ENCODE data around the gene MMP15. TPM values are rescaled to one million over a fixed set of nuclear protein-coding genes. Genes with fewer than 3 reads are reported as not detected.
A peak's percentile ranks its signal among the peaks of the same experiment; 100 is the strongest.
"Not testable (repeated sequence)": the region's sequence is repeated elsewhere in the genome, so short reads cannot be mapped to it uniquely, and the experiment has no call there.

Gene MMP15
- polyA plus RNA-seq, 1 of the 3 experiments (the other 2 are of a cell fraction) = 3.1 TPM

DNA sequence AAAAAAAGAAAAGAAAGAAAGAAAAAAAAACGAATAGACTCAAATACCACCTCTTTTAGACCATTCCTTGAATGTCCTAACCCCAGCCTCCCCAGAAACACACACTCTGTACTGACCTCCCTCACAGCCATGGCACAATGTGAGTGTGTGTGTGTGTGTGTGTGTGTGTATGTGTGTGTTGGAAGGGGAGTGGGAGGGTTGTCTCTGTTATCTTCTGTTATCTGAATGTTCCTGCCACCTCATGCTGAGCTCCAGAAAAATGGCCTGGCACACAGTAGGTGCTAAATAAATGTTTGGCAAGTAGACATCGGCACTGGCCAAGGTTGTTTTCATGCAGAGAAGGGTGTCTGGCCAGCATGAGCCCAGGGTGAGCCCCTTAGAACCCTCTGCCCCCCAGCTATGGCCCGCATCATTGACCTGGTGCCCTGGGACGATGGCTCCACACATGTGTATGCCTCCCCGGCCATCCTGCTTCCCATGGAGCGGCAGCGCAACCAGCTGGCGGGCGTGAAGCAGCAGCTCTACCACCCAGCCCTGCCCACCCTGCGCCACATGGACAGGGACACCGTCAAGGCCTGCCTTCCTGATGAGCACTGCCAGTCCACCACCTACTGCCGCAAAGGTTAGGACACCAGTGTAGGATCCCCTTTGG, 48.0 kb upstream of the MMP15 start:
- Histone ChIP-seq H3K9me3 (no peaks in the 10 kb centered on the region), H3K4me2 (no peak overlapping the region), H3K79me2 (ENCODE audit: insufficient read depth) (no peaks in the 10 kb centered on the region), H3K9ac (no peak overlapping the region), H3K36me3 (replicated peaks in 1 of 2; ENCODE audit: control insufficient read depth in 1 of 2, insufficient read depth in 2 of 2, low read length in 1 of 2) (no peaks in the 10 kb centered on the region), H3K4me1 (ENCODE audit: control insufficient read depth in 1 of 2, insufficient read depth in 2 of 2, low read depth in 1 of 2, low read length in 1 of 2) (no peaks in the 10 kb centered on the region), H3F3A (replicated peaks; ENCODE audit: insufficient read depth) (no peaks in the 10 kb centered on the region), H4K20me1 (ENCODE audit: insufficient read depth) (no peaks in the 10 kb centered on the region), H3K27me3 (ENCODE audit: insufficient read depth) (no peaks in the 10 kb centered on the region; the same call in 1 of the 2 replicates), H3K9me2 (no peaks in the 10 kb centered on the region), H2AFZ (ENCODE audit: low read depth) (no peak overlapping the region), H3K4me3 (ENCODE audit: low read depth in 2 of 2, low read length in 1 of 2) (no peak overlapping the region), H3K27ac (ENCODE audit: low read depth in 2 of 2, low read length in 1 of 2) (no peak overlapping the region)
- DNase-seq = peak; percentile 61
- ChIA-PET POLR2A (no interaction called here), CTCF (interaction anchor here (0.8 to 2.1 kb wide), 6 partner anchors 23 to 401 kb away, joined by 3 to 8 read pairs (median 4); partner anchors contain the start of gene ZNF319)
- TF ChIP-seq CTCF (IDR thresholded peaks at IDR 0.05) (peak; percentile 20; the same call in 1 of the 2 replicates), MXI1 (IDR thresholded peaks at IDR 0.05; ENCODE audit: low read depth, low read length) (no peak), RAD21 (IDR thresholded peaks at IDR 0.05; ENCODE audit: low read length) (peak; percentile 52), TAF1 (IDR thresholded peaks at IDR 0.05; ENCODE audit: borderline replicate concordance, low read depth, low read length) (no peak), POLR2AphosphoS5 (IDR thresholded peaks at IDR 0.05; ENCODE audit: low read depth, low read length) (no peak), IRF3 (IDR thresholded peaks at IDR 0.05; ENCODE audit: low read depth, low read length) (no peak), FOXJ3 (CRISPR knock-in tag; IDR thresholded peaks at IDR 0.05) (no peak), RCOR1 (IDR thresholded peaks at IDR 0.05; ENCODE audit: low read length) (no peak), RXRA (IDR thresholded peaks at IDR 0.05; ENCODE audit: borderline replicate concordance, low read depth) (no peak), SMC3 (IDR thresholded peaks at IDR 0.05; ENCODE audit: low read depth, low read length) (no peak), ELF1 (IDR thresholded peaks at IDR 0.05) (no peak), CHD2 (IDR thresholded peaks at IDR 0.05; ENCODE audit: low read length, partially characterized antibody) (no peak), NRF1 (IDR thresholded peaks at IDR 0.05; ENCODE audit: low read depth, low read length) (no peak)
- TF ChIP-seq, protein P1, sequence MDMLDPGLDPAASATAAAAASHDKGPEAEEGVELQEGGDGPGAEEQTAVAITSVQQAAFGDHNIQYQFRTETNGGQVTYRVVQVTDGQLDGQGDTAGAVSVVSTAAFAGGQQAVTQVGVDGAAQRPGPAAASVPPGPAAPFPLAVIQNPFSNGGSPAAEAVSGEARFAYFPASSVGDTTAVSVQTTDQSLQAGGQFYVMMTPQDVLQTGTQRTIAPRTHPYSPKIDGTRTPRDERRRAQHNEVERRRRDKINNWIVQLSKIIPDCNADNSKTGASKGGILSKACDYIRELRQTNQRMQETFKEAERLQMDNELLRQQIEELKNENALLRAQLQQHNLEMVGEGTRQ (IDR thresholded peaks at IDR 0.05; ENCODE audit: borderline replicate concordance, low read depth, low read length) = no peak
- TF ChIP-seq, protein P2, sequence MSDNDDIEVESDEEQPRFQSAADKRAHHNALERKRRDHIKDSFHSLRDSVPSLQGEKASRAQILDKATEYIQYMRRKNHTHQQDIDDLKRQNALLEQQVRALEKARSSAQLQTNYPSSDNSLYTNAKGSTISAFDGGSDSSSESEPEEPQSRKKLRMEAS (IDR thresholded peaks at IDR 0.05; ENCODE audit: low read depth) = no peak
- TF ChIP-seq, protein P3, sequence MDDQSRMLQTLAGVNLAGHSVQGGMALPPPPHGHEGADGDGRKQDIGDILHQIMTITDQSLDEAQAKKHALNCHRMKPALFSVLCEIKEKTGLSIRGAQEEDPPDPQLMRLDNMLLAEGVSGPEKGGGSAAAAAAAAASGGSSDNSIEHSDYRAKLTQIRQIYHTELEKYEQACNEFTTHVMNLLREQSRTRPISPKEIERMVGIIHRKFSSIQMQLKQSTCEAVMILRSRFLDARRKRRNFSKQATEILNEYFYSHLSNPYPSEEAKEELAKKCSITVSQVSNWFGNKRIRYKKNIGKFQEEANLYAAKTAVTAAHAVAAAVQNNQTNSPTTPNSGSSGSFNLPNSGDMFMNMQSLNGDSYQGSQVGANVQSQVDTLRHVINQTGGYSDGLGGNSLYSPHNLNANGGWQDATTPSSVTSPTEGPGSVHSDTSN (IDR thresholded peaks at IDR 0.05) = no peak
- WGBS (ENCODE audit: low lambda C conversion rate) = 75% methylated on average over 7 of the region's 12 CpGs

- WGBS (ENCODE audit: low lambda C conversion rate) = 86% methylated on average over 1 of the region's 2 CpGs
Observed at GRCh38 chr16:57978070-57978465, 47.5 kb upstream of the MMP15 start.

More at GRCh38 chr16:57978070-57978465, 47.5 kb upstream of the MMP15 start:
- H3K27me3 ChIP-seq (ENCODE audit: insufficient read depth); POLR2A ChIA-PET; H2AFZ ChIP-seq (ENCODE audit: low read depth); H3K4me2 ChIP-seq; DNase-seq; H3K36me3 ChIP-seq (replicated peaks in 1 of 2; ENCODE audit: control insufficient read depth in 1 of 2, insufficient read depth in 2 of 2, low read length in 1 of 2); H3K9me3 ChIP-seq; H3K9me2 ChIP-seq; H3K79me2 ChIP-seq (ENCODE audit: insufficient read depth); H3K9ac ChIP-seq; H4K20me1 ChIP-seq (ENCODE audit: insufficient read depth); H3K4me3 ChIP-seq (ENCODE audit: low read depth in 2 of 2, low read length in 1 of 2); H3F3A ChIP-seq (replicated peaks; ENCODE audit: insufficient read depth); H3K4me1 ChIP-seq (ENCODE audit: control insufficient read depth in 1 of 2, insufficient read depth in 2 of 2, low read depth in 1 of 2, low read length in 1 of 2); H3K27ac ChIP-seq (ENCODE audit: low read depth in 2 of 2, low read length in 1 of 2): not testable (repeated sequence)
- CTCF ChIA-PET = interaction anchor here (0.8 to 1.4 kb wide), 4 partner anchors 78 to 143 kb away, joined by 3 to 8 read pairs (median 4); no protein-coding TSS in a partner anchor
